ENCODE measurements around the gene SPATA1.

GRCh38 chr1:84583648-84584047 lies 77.5 kb downstream of the SPATA1 start:
- TF ChIP-seq, protein P1, sequence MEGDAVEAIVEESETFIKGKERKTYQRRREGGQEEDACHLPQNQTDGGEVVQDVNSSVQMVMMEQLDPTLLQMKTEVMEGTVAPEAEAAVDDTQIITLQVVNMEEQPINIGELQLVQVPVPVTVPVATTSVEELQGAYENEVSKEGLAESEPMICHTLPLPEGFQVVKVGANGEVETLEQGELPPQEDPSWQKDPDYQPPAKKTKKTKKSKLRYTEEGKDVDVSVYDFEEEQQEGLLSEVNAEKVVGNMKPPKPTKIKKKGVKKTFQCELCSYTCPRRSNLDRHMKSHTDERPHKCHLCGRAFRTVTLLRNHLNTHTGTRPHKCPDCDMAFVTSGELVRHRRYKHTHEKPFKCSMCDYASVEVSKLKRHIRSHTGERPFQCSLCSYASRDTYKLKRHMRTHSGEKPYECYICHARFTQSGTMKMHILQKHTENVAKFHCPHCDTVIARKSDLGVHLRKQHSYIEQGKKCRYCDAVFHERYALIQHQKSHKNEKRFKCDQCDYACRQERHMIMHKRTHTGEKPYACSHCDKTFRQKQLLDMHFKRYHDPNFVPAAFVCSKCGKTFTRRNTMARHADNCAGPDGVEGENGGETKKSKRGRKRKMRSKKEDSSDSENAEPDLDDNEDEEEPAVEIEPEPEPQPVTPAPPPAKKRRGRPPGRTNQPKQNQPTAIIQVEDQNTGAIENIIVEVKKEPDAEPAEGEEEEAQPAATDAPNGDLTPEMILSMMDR (IDR thresholded peaks at IDR 0.05), result no peak
- TF ChIP-seq EP300 (IDR thresholded peaks at IDR 0.05; ENCODE audit: borderline replicate concordance in 1 of 2, low read depth in 1 of 2, low read length in 1 of 2) (no peak), TAF1 (IDR thresholded peaks at IDR 0.05; ENCODE audit: borderline replicate concordance, low read depth, low read length) (no peak), SMC3 (IDR thresholded peaks at IDR 0.05; ENCODE audit: low read depth, low read length) (no peak), SIN3A (IDR thresholded peaks at IDR 0.05; ENCODE audit: borderline replicate concordance, low read depth, low read length) (no peak), MAX (IDR thresholded peaks at IDR 0.05; ENCODE audit: low read depth) (no peak), POLR2AphosphoS5 (IDR thresholded peaks at IDR 0.05; ENCODE audit: low read depth, low read length) (no peak), GATA2 (CRISPR knock-in tag; IDR thresholded peaks at IDR 0.05) (no peak), FOSL2 (IDR thresholded peaks at IDR 0.05; ENCODE audit: borderline replicate concordance, low read depth) (no peak), GABPA (IDR thresholded peaks at IDR 0.05; ENCODE audit: low read depth) (no peak), CHD2 (IDR thresholded peaks at IDR 0.05; ENCODE audit: low read length, partially characterized antibody) (no peak), RCOR1 (IDR thresholded peaks at IDR 0.05; ENCODE audit: low read length) (no peak)
